HepG2 (cell line): Measurements from ENCODE around the gene POU6F2. TPM values are rescaled to one million over a fixed set of nuclear protein-coding genes. Genes with fewer than 3 reads are reported as not detected.

Source experiments
- ATAC-seq: fragments of 200-7000 bp; cut with Tn5 transposase; 3 replicates; pipeline ENCODE4 v1.9.1; 2020; ENCODE audit warnings: mild to moderate bottlenecking, moderate library complexity
- BruUV-seq: library from RNA; stranded (reverse); fragments of 400-500 nt; replicated peaks from 2 replicates; lab custom pipeline; 2021; lab: Mats Ljungman, UMichigan
- CTCF ChIA-PET: fragments of 300-600 bp; formaldehyde crosslinking; extraction: SDS; loops from one replicate; lab custom pipeline; 2021; ENCODE audit warnings: low total read pairs, inconsistent platforms, low intra/inter-chr PET ratio; lab: Yijun Ruan, JAX
- POLR2A ChIA-PET: fragments of 350-600 bp; sonication (Branson Sonifier 250); formaldehyde crosslinking; loops from one replicate; lab custom pipeline; 2020; ENCODE audit warnings: antibody characterized with exemption, inconsistent platforms; lab: Yijun Ruan, JAX
- DNase-seq: peaks from one replicate; pipeline ENCODE4 v3.0.0-alpha.2; 2015; ENCODE audit warnings: low spot score
- FAIRE-seq: peaks from 3 replicates; lab custom pipeline; 2011; peaks lifted over from hg19 to GRCh38; lab: Jason Lieb, UNC
- H2AFZ ChIP-seq: one replicate; pipeline ENCODE4 v1.6.1; 2011; ENCODE audit warnings: low read length, inconsistent platforms
- H3K27ac ChIP-seq: fragments of 300-600 bp; 3 replicates; pipeline ENCODE4 v1.8.0; 2011; ENCODE audit warnings: mixed run types, mild to moderate bottlenecking, mixed read lengths, low read length, inconsistent platforms; ENCODE audit not compliant: insufficient read depth; ENCODE audit errors: extremely low read length
- H3K27me3 ChIP-seq, 2 experiments: fragments of 200-600 bp in 1 of 2; 2 replicates in 1 of 2; 3 replicates in 1 of 2; pipeline versions ENCODE4 v1.6.0 to v1.8.0; 2011; ENCODE audit warnings: low read length in 2 of 2, mild to moderate bottlenecking in 2 of 2, moderate library complexity in 2 of 2, inconsistent platforms in 1 of 2; ENCODE audit not compliant: insufficient read depth in 2 of 2, control insufficient read depth in 1 of 2
- H3K36me3 ChIP-seq, 2 experiments: fragments of 200-600 bp in 1 of 2; replicated peaks in 1 of 2; 2 replicates in 1 of 2; 3 replicates in 1 of 2; pipeline versions ENCODE4 v1.5.1 to v1.8.0; 2011; ENCODE audit warnings: low read length in 2 of 2, inconsistent platforms in 1 of 2; ENCODE audit not compliant: insufficient read depth in 2 of 2, control insufficient read depth in 1 of 2
- H3K4me1 ChIP-seq: 2 replicates; pipeline ENCODE4 v1.5.1; 2012; ENCODE audit warnings: low read length, inconsistent platforms; ENCODE audit not compliant: insufficient read depth
- H3K4me2 ChIP-seq: 2 replicates; pipeline ENCODE4 v1.6.0; 2011; ENCODE audit warnings: low read depth, low read length, inconsistent platforms
- H3K4me3 ChIP-seq, 3 experiments: fragments of 200-600 bp in 1 of 3; sonication (generic), shearing (Covaris generic) in 1 of 3; replicated peaks in 1 of 3; 2 replicates each; pipeline ENCODE4 v1.5.1; 2011 to 2016; ENCODE audit warnings: low read length in 3 of 3, inconsistent platforms in 2 of 3, low read depth in 2 of 3, mild to moderate bottlenecking in 2 of 3, control low read depth in 1 of 3, mixed read lengths in 1 of 3; ENCODE audit not compliant: insufficient read depth in 1 of 3
- H3K79me2 ChIP-seq: one replicate; pipeline ENCODE4 v1.6.1; 2011; ENCODE audit warnings: low read length, inconsistent platforms; ENCODE audit not compliant: insufficient read depth
- H3K9ac ChIP-seq: 2 replicates; pipeline ENCODE4 v1.6.0; 2011; ENCODE audit warnings: mild to moderate bottlenecking, low read depth, low read length, inconsistent platforms; ENCODE audit not compliant: insufficient read depth
- H3K9me3 ChIP-seq: 2 replicates; pipeline ENCODE4 v1.5.1; 2012; ENCODE audit warnings: mild to moderate bottlenecking, low read length
- H4K20me1 ChIP-seq: 2 replicates; pipeline ENCODE4 v1.6.0; 2011; ENCODE audit warnings: inconsistent platforms, mild to moderate bottlenecking, low read length, moderate library complexity; ENCODE audit not compliant: insufficient read depth
- ATF1 ChIP-seq: IDR thresholded peaks from 2 replicates; pipeline ENCODE4 v1.6.1; 2016; ENCODE audit warnings: mild to moderate bottlenecking, control low read depth
- BCL6 ChIP-seq: IDR thresholded peaks from 2 replicates; pipeline ENCODE4 v1.6.1; 2016; ENCODE audit warnings: missing genetic modification reagents, missing compliant biosample characterization
- DDIT3 ChIP-seq: sonication (generic); formaldehyde crosslinking; IDR thresholded peaks from 2 replicates; pipeline ENCODE4 v1.4.0; 2020; ENCODE audit warnings: mild to moderate bottlenecking, missing genetic modification reagents
- ETV6 ChIP-seq: sonication (generic); formaldehyde crosslinking; conservative IDR thresholded peaks from 2 replicates; pipeline ENCODE4 v1.4.0; 2020; ENCODE audit warnings: missing genetic modification reagents
- GPN1 ChIP-seq: sonication (generic); formaldehyde crosslinking; IDR thresholded peaks from 2 replicates; pipeline ENCODE4 v1.5.1; 2020; ENCODE audit warnings: missing genetic modification reagents, borderline replicate concordance
- MXD3 ChIP-seq: IDR thresholded peaks from 2 replicates; pipeline ENCODE4 v1.6.1; 2016; ENCODE audit warnings: mild to moderate bottlenecking, missing biosample characterization, missing genetic modification reagents
- MYNN ChIP-seq: sonication (generic); formaldehyde crosslinking; IDR thresholded peaks from 2 replicates; pipeline ENCODE4 v1.4.0; 2020; ENCODE audit warnings: mild to moderate bottlenecking, low read depth, missing genetic modification reagents
- PHF8 ChIP-seq: sonication (generic); formaldehyde crosslinking; IDR thresholded peaks from 2 replicates; pipeline ENCODE4 v1.5.0; 2020; ENCODE audit warnings: missing genetic modification reagents
- SOX5 ChIP-seq: IDR thresholded peaks from 2 replicates; pipeline ENCODE4 v1.6.1; 2016; ENCODE audit warnings: borderline replicate concordance
- SOX6 ChIP-seq, 2 experiments: fragments of 450-650 bp in 1 of 2; sonication (generic) in 1 of 2; formaldehyde crosslinking in 1 of 2; IDR thresholded peaks; 2 replicates each; pipeline versions ENCODE4 v1.4.0 to v1.6.1; 2017 to 2020; ENCODE audit warnings: antibody characterized with exemption in 1 of 2, mild to moderate bottlenecking in 1 of 2, missing genetic modification reagents in 1 of 2
- ZBTB46 ChIP-seq: sonication (generic); formaldehyde crosslinking; IDR thresholded peaks from 2 replicates; pipeline ENCODE4 v1.4.0; 2020; ENCODE audit warnings: mild to moderate bottlenecking, missing genetic modification reagents, borderline replicate concordance
- ZNF432 ChIP-seq: sonication (generic); formaldehyde crosslinking; IDR thresholded peaks from 2 replicates; pipeline ENCODE4 v1.5.0; 2020; ENCODE audit warnings: missing genetic modification reagents, mild to moderate bottlenecking, borderline replicate concordance
- ZNF501 ChIP-seq: sonication (generic); formaldehyde crosslinking; IDR thresholded peaks from 2 replicates; pipeline ENCODE4 v1.5.1; 2020; ENCODE audit warnings: mild to moderate bottlenecking, moderate library complexity, missing genetic modification reagents
- WGBS: methylation state at CpG from one replicate; pipeline ENCODE4 v1.1.6; 2017; ENCODE audit warnings: low lambda C conversion rate; 5-methylcytosine and 5-hydroxymethylcytosine counted together
- in situ Hi-C: cut with HindIII; loops from 2 replicates; pipeline ENCODE4 v1.10.0; 2017; ENCODE audit warnings: low pct_unique_long_range_greater_than_20kb; ENCODE audit not compliant: extremely low pct_ligation_motif_present
- intact Hi-C: fragments of 100-400 bp; cut with micrococcal nuclease; formaldehyde crosslinking; loops from one replicate; pipeline ENCODE4 v1.10.0; 2022; ENCODE audit not compliant: unreplicated experiment
- polyA plus RNA-seq, 8 experiments: library from polyadenylated mRNA; depleted of rRNA in 3 of 8; stranded (reverse) in 7 of 8; unstranded in 1 of 8; fragments of >200 nt; fragmentation: Illumina TruSeq in 4 of 8; extraction: Trizol in 4 of 8; gene quantifications; 2 replicates each; pipeline versions ENCODE4 v1.2.1 to v1.2.3, GENCODE V29; 2011 to 2016; ENCODE audit warnings: low read depth in 4 of 8, missing spikeins in 1 of 8, mixed read lengths in 1 of 8; ENCODE audit not compliant: insufficient read depth in 1 of 8
- total RNA-seq, 5 experiments: library from RNA; depleted of rRNA; stranded (reverse); fragments of >200 nt; fragmentation: Illumina TruSeq; extraction: Trizol; gene quantifications; 2 replicates each; pipeline ENCODE4 v1.2.3, GENCODE V29; 2016; ENCODE audit warnings: low read depth in 1 of 5

Gene POU6F2
- total and polyA plus RNA-seq, 2 of the 13 experiments (the other 11 are each of a cell fraction or from before 2014, with no cell fraction given) = not detected

- intact Hi-C loops (no loop called here), in situ Hi-C loops (no loop called here)
- no peak overlapping the region for H3K4me2 ChIP-seq
- H3K27me3 ChIP-seq = no peaks in the 10 kb centered on the region
- H3K27ac ChIP-seq = no peak overlapping the region
- no peak for FAIRE-seq
- WGBS = 2% methylated on average over 6 of the region's 6 CpGs
- ATAC-seq = no peak
- POLR2A ChIA-PET = no interaction called here
- no peaks in the 10 kb centered on the region for H3K36me3 ChIP-seq
- DNase-seq = no peak
- no peaks in the 10 kb centered on the region for H3K9me3 ChIP-seq
- no peaks in the 10 kb centered on the region for H4K20me1 ChIP-seq
- H2AFZ ChIP-seq = no peak overlapping the region
- CTCF ChIA-PET = no interaction called here
- no peak overlapping the region for H3K9ac ChIP-seq
- no peak overlapping the region for H3K4me3 ChIP-seq
- no peaks in the 10 kb centered on the region for H3K79me2 ChIP-seq
- TF ChIP-seq SOX5 (CRISPR knock-in tag) (no peak), PHF8 (CRISPR knock-in tag) (no peak), BCL6 (no peak), ZNF501 (CRISPR knock-in tag) (no peak), SOX6 (IDR thresholded peaks at IDR 0.05) (no peak), SOX6 (CRISPR knock-in tag; IDR thresholded peaks at IDR 0.05) (no peak)
- BruUV-seq = no TSS peak
- H3K4me1 ChIP-seq = no peaks in the 10 kb centered on the region
Measured at GRCh38 chr7:39210362-39210761, 232.7 kb downstream of the POU6F2 start.

- Histone ChIP-seq H3K9me3 (no peaks in the 10 kb centered on the region), H4K20me1 (no peaks in the 10 kb centered on the region), H3K9ac (no peak overlapping the region), H3K4me3 (no peak overlapping the region), H3K36me3 (no peaks in the 10 kb centered on the region), H2AFZ (no peak overlapping the region), H3K4me1 (no peaks in the 10 kb centered on the region), H3K4me2 (no peak overlapping the region), H3K79me2 (no peaks in the 10 kb centered on the region), H3K27me3 (no peaks in the 10 kb centered on the region), H3K27ac (no peak overlapping the region)
- BruUV-seq = no TSS peak
- ATAC-seq = no peak
- 2% methylated on average over 3 of the region's 3 CpGs for WGBS
- POLR2A ChIA-PET = no interaction called here
- CTCF ChIA-PET = no interaction called here
- no peak for DNase-seq
- no peak for FAIRE-seq
- in situ Hi-C loops (no loop called here), intact Hi-C loops (no loop called here)
- TF ChIP-seq MYNN (CRISPR knock-in tag) = no peak
- TF ChIP-seq MXD3 (CRISPR knock-in tag) = no peak
- no peak for TF ChIP-seq ZBTB46 (CRISPR knock-in tag)
- no peak for TF ChIP-seq GPN1
- TF ChIP-seq ATF1 (CRISPR knock-in tag) = no peak
- no peak for TF ChIP-seq ZNF432 (CRISPR knock-in tag)
- TF ChIP-seq ETV6 (CRISPR knock-in tag) = no peak
- no peak for TF ChIP-seq DDIT3 (CRISPR knock-in tag)
Measured at GRCh38 chr7:39211581-39211980, 233.9 kb downstream of the POU6F2 start.
